ENCODE results near the gene BAZ2A.

- TF ChIP-seq POLR2A (IDR thresholded peaks at IDR 0.05) (no peak), CTCF (IDR thresholded peaks at IDR 0.05) (no peak), POLR2AphosphoS5 (IDR thresholded peaks at IDR 0.05) (no peak)
These were observed 25.8 kb downstream of the BAZ2A start for GRCh38 chr12:56604355-56604754.
